Hippocampal formation (tissue), 2 donors: ENCODE data around the gene IFNA7.
"Not testable (repeated sequence)": the region's sequence is repeated elsewhere in the genome, so short reads cannot be mapped to it uniquely, and the experiment has no call there.

Experiments used
- DNase-seq, 2 donors: peaks; one replicate each; lab custom pipeline; 2025; lab: John Stamatoyannopoulos, UW

Gene IFNA7

GRCh38 chr9:21202105-21202504 is at the start of gene IFNA7:
Gene IFNA7 (minus strand): TSS chr9:21202205. CDS start chr9:21202165, 40 bp downstream.
- not testable (repeated sequence) for DNase-seq

- DNase-seq, result no peak
Observed at GRCh38 chr9:21251638-21252037, 49.6 kb upstream of the IFNA7 start.

GRCh38 chr9:21251190-21251589 is 49.2 kb upstream of the IFNA7 start:
- no peak for DNase-seq

GRCh38 chr9:21244836-21245235 is 42.8 kb upstream of the IFNA7 start:
- no peak for DNase-seq

- DNase-seq, result no peak
Observed at GRCh38 chr9:21239911-21240310, 37.9 kb upstream of the IFNA7 start, which contains the start of gene IFNA14. Gene IFNA14 (minus strand): TSS chr9:21240005. CDS start chr9:21239935, 70 bp downstream.

GRCh38 chr9:21236360-21236714 is 34.3 kb upstream of the IFNA7 start:
- not testable (repeated sequence) for DNase-seq

GRCh38 chr9:21235468-21236359 is 33.7 kb upstream of the IFNA7 start:
- DNase-seq, result peak; percentile 6 to 62

- no peak for DNase-seq
Observed at GRCh38 chr9:21234153-21234687, 32.2 kb upstream of the IFNA7 start.

GRCh38 chr9:21233258-21233657 is 31.3 kb upstream of the IFNA7 start:
- DNase-seq, result no peak

- no peak for DNase-seq
Observed at GRCh38 chr9:21228122-21228521, 26.1 kb upstream of the IFNA7 start, which contains the start of gene IFNA17. Gene IFNA17 (minus strand): TSS chr9:21228222. CDS start chr9:21228173, 49 bp downstream.

- not testable (repeated sequence) for DNase-seq
Observed at GRCh38 chr9:21217211-21217610, 15.2 kb upstream of the IFNA7 start, which contains the start of gene IFNA16. Gene IFNA16 (minus strand): TSS chr9:21217311. CDS start chr9:21217305, 6 bp downstream.

GRCh38 chr9:21213411-21214326 is 11.7 kb upstream of the IFNA7 start:
- not testable (repeated sequence) for DNase-seq

GRCh38 chr9:21212160-21212559 is 10.2 kb upstream of the IFNA7 start:
- not testable (repeated sequence) for DNase-seq

- not testable (repeated sequence) for DNase-seq
Observed at GRCh38 chr9:21210782-21211181, 8.8 kb upstream of the IFNA7 start.

- DNase-seq, result no peak
Observed at GRCh38 chr9:21210311-21210710, 8.3 kb upstream of the IFNA7 start.

GRCh38 chr9:21207043-21207442 is 5.0 kb upstream of the IFNA7 start, which contains the start of gene IFNA10:
Gene IFNA10 (minus strand): TSS chr9:21207143. CDS start chr9:21207097, 46 bp downstream.
- DNase-seq, result not testable (repeated sequence)

GRCh38 chr9:21205204-21205603 is 3.2 kb upstream of the IFNA7 start:
- no peak for DNase-seq

GRCh38 chr9:21194867-21195776 is 6.9 kb downstream of the IFNA7 start:
- DNase-seq, result peak in 1 of 2 donors; percentile 6

GRCh38 chr9:21187487-21187886 is 14.5 kb downstream of the IFNA7 start, which contains the start of gene IFNA4:
Gene IFNA4 (minus strand): TSS chr9:21187587. CDS start chr9:21187531, 56 bp downstream.
- DNase-seq, result not testable (repeated sequence)
